ENCODE results near the gene DDX47. TPM values are rescaled to one million over a fixed set of nuclear protein-coding genes. Genes with fewer than 3 reads are reported as not detected.

The DDX47 gene
- total and polyA plus RNA-seq, 9 of the 15 experiments (the other 6 are each of a cell fraction or from before 2014, with no cell fraction given) = 39.4 to 186 (median 64.4) TPM

GRCh38 chr12:12804432-12804886, 8.7 kb upstream of the DDX47 start (continued):
- TF ChIP-seq, protein P1, sequence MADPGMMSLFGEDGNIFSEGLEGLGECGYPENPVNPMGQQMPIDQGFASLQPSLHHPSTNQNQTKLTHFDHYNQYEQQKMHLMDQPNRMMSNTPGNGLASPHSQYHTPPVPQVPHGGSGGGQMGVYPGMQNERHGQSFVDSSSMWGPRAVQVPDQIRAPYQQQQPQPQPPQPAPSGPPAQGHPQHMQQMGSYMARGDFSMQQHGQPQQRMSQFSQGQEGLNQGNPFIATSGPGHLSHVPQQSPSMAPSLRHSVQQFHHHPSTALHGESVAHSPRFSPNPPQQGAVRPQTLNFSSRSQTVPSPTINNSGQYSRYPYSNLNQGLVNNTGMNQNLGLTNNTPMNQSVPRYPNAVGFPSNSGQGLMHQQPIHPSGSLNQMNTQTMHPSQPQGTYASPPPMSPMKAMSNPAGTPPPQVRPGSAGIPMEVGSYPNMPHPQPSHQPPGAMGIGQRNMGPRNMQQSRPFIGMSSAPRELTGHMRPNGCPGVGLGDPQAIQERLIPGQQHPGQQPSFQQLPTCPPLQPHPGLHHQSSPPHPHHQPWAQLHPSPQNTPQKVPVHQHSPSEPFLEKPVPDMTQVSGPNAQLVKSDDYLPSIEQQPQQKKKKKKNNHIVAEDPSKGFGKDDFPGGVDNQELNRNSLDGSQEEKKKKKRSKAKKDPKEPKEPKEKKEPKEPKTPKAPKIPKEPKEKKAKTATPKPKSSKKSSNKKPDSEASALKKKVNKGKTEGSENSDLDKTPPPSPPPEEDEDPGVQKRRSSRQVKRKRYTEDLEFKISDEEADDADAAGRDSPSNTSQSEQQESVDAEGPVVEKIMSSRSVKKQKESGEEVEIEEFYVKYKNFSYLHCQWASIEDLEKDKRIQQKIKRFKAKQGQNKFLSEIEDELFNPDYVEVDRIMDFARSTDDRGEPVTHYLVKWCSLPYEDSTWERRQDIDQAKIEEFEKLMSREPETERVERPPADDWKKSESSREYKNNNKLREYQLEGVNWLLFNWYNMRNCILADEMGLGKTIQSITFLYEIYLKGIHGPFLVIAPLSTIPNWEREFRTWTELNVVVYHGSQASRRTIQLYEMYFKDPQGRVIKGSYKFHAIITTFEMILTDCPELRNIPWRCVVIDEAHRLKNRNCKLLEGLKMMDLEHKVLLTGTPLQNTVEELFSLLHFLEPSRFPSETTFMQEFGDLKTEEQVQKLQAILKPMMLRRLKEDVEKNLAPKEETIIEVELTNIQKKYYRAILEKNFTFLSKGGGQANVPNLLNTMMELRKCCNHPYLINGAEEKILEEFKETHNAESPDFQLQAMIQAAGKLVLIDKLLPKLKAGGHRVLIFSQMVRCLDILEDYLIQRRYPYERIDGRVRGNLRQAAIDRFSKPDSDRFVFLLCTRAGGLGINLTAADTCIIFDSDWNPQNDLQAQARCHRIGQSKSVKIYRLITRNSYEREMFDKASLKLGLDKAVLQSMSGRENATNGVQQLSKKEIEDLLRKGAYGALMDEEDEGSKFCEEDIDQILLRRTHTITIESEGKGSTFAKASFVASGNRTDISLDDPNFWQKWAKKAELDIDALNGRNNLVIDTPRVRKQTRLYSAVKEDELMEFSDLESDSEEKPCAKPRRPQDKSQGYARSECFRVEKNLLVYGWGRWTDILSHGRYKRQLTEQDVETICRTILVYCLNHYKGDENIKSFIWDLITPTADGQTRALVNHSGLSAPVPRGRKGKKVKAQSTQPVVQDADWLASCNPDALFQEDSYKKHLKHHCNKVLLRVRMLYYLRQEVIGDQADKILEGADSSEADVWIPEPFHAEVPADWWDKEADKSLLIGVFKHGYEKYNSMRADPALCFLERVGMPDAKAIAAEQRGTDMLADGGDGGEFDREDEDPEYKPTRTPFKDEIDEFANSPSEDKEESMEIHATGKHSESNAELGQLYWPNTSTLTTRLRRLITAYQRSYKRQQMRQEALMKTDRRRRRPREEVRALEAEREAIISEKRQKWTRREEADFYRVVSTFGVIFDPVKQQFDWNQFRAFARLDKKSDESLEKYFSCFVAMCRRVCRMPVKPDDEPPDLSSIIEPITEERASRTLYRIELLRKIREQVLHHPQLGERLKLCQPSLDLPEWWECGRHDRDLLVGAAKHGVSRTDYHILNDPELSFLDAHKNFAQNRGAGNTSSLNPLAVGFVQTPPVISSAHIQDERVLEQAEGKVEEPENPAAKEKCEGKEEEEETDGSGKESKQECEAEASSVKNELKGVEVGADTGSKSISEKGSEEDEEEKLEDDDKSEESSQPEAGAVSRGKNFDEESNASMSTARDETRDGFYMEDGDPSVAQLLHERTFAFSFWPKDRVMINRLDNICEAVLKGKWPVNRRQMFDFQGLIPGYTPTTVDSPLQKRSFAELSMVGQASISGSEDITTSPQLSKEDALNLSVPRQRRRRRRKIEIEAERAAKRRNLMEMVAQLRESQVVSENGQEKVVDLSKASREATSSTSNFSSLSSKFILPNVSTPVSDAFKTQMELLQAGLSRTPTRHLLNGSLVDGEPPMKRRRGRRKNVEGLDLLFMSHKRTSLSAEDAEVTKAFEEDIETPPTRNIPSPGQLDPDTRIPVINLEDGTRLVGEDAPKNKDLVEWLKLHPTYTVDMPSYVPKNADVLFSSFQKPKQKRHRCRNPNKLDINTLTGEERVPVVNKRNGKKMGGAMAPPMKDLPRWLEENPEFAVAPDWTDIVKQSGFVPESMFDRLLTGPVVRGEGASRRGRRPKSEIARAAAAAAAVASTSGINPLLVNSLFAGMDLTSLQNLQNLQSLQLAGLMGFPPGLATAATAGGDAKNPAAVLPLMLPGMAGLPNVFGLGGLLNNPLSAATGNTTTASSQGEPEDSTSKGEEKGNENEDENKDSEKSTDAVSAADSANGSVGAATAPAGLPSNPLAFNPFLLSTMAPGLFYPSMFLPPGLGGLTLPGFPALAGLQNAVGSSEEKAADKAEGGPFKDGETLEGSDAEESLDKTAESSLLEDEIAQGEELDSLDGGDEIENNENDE (IDR thresholded peaks at IDR 0.05; ENCODE audit: low read depth, low read length) = no peak
- TF ChIP-seq DDX20 (tag; IDR thresholded peaks at IDR 0.05; ENCODE audit: low read depth) = no peak
- no peak for TF ChIP-seq ZNF398 (CRISPR knock-in tag; IDR thresholded peaks at IDR 0.05)
